HepG2 (cell line): ENCODE data around the gene ANKFY1. TPM values are rescaled to one million over a fixed set of nuclear protein-coding genes. Genes with fewer than 3 reads are reported as not detected.

Experiments used
- DZIP1 ChIP-seq: sonication (generic); formaldehyde crosslinking; IDR thresholded peaks from 2 replicates; pipeline ENCODE4 v1.5.0; 2020; ENCODE audit warnings: mild to moderate bottlenecking, missing genetic modification reagents
- IRX3 ChIP-seq: sonication (generic); formaldehyde crosslinking; IDR thresholded peaks from 2 replicates; pipeline ENCODE4 v1.8.1; 2023; ENCODE audit warnings: mild to moderate bottlenecking, low read depth, missing genetic modification reagents, borderline replicate concordance
- NR1H2 ChIP-seq: sonication (generic); formaldehyde crosslinking; IDR thresholded peaks from 2 replicates; pipeline ENCODE4 v1.8.1; 2022; ENCODE audit warnings: low read depth, missing genetic modification reagents, borderline replicate concordance
- SAFB2 ChIP-seq: sonication (generic); formaldehyde crosslinking; IDR thresholded peaks from 2 replicates; pipeline ENCODE4 v1.5.1; 2020; ENCODE audit warnings: missing genetic modification reagents, low read depth, mild to moderate bottlenecking, borderline replicate concordance
- ZNF407 ChIP-seq: sonication (generic); formaldehyde crosslinking; IDR thresholded peaks from one replicate; pipeline ENCODE4 v1.5.1; 2020; ENCODE audit warnings: mild to moderate bottlenecking, missing genetic modification reagents; ENCODE audit errors: not compliant biosample characterization
- ZNF510 ChIP-seq: sonication (generic); formaldehyde crosslinking; IDR thresholded peaks from 2 replicates; pipeline ENCODE4 v1.4.0; 2020; ENCODE audit warnings: low read depth, mild to moderate bottlenecking, missing genetic modification reagents
- ZNF766 ChIP-seq: sonication (generic); formaldehyde crosslinking; IDR thresholded peaks from 2 replicates; pipeline ENCODE4 v1.5.0; 2020; ENCODE audit warnings: missing genetic modification reagents, borderline replicate concordance
- ZSCAN12 ChIP-seq: sonication (generic); formaldehyde crosslinking; IDR thresholded peaks from 2 replicates; pipeline ENCODE4 v1.9.0; 2021; ENCODE audit warnings: mild to moderate bottlenecking, missing genetic modification reagents
- polyA plus RNA-seq, 8 experiments: library from polyadenylated mRNA; depleted of rRNA in 3 of 8; stranded (reverse) in 7 of 8; unstranded in 1 of 8; fragments of >200 nt; fragmentation: Illumina TruSeq in 4 of 8; extraction: Trizol in 4 of 8; gene quantifications; 2 replicates each; pipeline versions ENCODE4 v1.2.1 to v1.2.3, GENCODE V29; 2011 to 2016; ENCODE audit warnings: low read depth in 4 of 8, missing spikeins in 1 of 8, mixed read lengths in 1 of 8; ENCODE audit not compliant: insufficient read depth in 1 of 8
- total RNA-seq, 5 experiments: library from RNA; depleted of rRNA; stranded (reverse); fragments of >200 nt; fragmentation: Illumina TruSeq; extraction: Trizol; gene quantifications; 2 replicates each; pipeline ENCODE4 v1.2.3, GENCODE V29; 2016; ENCODE audit warnings: low read depth in 1 of 5
- TF ChIP-seq, protein P1 (sequence below): IDR thresholded peaks from 2 replicates; pipeline ENCODE4 v1.4.0; 2020; ENCODE audit warnings: mild to moderate bottlenecking, missing genetic modification reagents
- TF ChIP-seq, protein P2 (sequence below): sonication (generic); formaldehyde crosslinking; IDR thresholded peaks from 2 replicates; pipeline ENCODE4 v1.8.1; 2022; ENCODE audit warnings: mild to moderate bottlenecking, missing genetic modification reagents

Gene ANKFY1
- total and polyA plus RNA-seq, 2 of the 13 experiments (the other 11 are each of a cell fraction or from before 2014, with no cell fraction given) = 11.9 to 16.8 TPM

- TF ChIP-seq DZIP1 (CRISPR knock-in tag) = no peak
- no peak for TF ChIP-seq ZSCAN12 (CRISPR knock-in tag)
- no peak for TF ChIP-seq ZNF510 (CRISPR knock-in tag)
- TF ChIP-seq NR1H2 (CRISPR knock-in tag) = no peak
- TF ChIP-seq, protein P1, sequence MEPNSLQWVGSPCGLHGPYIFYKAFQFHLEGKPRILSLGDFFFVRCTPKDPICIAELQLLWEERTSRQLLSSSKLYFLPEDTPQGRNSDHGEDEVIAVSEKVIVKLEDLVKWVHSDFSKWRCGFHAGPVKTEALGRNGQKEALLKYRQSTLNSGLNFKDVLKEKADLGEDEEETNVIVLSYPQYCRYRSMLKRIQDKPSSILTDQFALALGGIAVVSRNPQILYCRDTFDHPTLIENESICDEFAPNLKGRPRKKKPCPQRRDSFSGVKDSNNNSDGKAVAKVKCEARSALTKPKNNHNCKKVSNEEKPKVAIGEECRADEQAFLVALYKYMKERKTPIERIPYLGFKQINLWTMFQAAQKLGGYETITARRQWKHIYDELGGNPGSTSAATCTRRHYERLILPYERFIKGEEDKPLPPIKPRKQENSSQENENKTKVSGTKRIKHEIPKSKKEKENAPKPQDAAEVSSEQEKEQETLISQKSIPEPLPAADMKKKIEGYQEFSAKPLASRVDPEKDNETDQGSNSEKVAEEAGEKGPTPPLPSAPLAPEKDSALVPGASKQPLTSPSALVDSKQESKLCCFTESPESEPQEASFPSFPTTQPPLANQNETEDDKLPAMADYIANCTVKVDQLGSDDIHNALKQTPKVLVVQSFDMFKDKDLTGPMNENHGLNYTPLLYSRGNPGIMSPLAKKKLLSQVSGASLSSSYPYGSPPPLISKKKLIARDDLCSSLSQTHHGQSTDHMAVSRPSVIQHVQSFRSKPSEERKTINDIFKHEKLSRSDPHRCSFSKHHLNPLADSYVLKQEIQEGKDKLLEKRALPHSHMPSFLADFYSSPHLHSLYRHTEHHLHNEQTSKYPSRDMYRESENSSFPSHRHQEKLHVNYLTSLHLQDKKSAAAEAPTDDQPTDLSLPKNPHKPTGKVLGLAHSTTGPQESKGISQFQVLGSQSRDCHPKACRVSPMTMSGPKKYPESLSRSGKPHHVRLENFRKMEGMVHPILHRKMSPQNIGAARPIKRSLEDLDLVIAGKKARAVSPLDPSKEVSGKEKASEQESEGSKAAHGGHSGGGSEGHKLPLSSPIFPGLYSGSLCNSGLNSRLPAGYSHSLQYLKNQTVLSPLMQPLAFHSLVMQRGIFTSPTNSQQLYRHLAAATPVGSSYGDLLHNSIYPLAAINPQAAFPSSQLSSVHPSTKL (CRISPR knock-in tag) = peak; percentile 86
- no peak for TF ChIP-seq ZNF407 (CRISPR knock-in tag)
- no peak for TF ChIP-seq SAFB2
- TF ChIP-seq ZNF766 (CRISPR knock-in tag) = no peak
- TF ChIP-seq, protein P2, sequence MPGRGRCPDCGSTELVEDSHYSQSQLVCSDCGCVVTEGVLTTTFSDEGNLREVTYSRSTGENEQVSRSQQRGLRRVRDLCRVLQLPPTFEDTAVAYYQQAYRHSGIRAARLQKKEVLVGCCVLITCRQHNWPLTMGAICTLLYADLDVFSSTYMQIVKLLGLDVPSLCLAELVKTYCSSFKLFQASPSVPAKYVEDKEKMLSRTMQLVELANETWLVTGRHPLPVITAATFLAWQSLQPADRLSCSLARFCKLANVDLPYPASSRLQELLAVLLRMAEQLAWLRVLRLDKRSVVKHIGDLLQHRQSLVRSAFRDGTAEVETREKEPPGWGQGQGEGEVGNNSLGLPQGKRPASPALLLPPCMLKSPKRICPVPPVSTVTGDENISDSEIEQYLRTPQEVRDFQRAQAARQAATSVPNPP = no peak
- TF ChIP-seq IRX3 = no peak
These were observed 46.7 kb upstream of the ANKFY1 start (continued) for GRCh38 chr17:4310354-4311060.
